NCI-H345 (cell line): Measurements from ENCODE around the gene RELT.

Experiments
- DNase-seq: peaks from one replicate; lab custom pipeline; 2025; lab: John Stamatoyannopoulos, UW

Gene RELT

DNA sequence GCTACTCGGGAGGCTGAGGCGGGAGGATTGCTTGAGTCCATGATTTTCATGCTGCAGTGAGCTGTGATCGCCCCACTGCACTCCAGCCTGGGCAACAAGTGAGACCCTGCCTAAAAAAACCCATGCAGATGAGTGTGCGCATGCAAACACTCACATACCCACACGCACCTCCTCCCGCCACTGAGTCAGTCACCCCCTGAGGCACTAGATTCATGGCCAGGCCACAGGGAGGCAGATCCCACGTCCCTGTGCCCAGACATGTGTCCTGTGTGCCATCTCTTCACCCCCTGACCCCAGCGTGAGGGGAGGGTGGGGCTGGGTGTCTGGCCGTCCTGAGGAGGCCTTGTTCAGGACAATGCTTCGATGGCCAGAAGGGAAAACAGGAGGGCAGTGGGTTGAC, 15.5 kb downstream of the RELT start:
- no peak for DNase-seq

DNA sequence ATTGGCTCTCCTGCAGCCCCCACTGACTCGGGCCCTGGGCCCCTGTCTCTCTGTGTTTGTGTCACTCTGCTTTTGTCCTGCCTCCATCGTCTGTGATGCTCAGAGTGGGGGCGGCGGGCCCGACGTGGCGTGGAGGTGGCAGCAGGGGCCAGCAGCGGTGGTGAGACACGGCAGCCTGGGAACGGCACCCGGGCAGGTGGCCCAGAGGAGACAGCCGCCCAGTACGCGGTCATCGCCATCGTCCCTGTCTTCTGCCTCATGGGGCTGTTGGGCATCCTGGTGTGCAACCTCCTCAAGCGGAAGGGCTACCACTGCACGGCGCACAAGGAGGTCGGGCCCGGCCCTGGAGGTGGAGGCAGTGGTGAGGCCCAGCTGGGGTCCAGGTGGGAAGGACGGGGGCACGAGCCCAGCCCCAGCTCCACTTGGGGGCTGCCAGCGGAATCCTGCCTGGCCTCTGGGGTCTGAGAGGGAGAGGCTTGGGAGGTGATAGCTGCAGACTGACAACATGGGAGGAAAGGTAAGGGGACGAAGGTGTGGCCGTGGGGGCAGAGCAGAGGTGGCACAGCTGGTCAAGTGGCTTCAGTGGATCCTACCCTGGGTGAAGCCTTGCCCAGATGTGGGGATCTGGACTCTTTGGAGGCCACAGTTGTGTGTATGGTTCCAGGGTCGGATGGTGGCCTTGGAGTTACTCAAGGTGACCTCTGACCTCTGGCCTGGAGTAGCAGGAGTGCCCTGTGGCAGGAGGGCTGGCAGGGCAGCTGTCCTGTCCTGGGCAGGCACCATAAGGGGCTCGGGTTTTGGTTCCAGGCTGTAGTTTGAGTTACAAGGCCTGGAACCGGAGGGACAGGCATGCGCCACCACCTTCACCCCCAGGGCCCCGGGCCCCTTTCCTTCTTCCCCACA, 16.2 kb downstream of the RELT start:
- DNase-seq, result no peak

DNA sequence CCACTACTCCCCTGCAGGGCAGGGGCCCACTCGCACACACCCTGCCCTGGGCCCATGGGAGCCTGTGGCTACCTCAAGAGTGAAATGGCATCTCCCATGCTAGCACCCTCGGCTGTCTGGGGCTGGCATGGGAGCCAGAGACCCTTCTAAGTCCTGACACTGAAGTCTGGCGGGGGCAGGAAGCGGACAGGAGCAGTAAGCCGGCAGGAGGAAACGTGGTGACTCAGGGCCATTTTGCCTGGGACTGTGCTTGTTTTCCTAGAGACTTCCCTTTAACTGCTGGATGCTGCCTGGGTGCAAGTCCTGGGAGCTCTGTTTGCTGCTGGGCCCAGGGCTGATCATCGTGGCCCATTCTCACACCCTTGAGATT, 16.8 kb downstream of the RELT start:
- DNase-seq, result no peak

DNA sequence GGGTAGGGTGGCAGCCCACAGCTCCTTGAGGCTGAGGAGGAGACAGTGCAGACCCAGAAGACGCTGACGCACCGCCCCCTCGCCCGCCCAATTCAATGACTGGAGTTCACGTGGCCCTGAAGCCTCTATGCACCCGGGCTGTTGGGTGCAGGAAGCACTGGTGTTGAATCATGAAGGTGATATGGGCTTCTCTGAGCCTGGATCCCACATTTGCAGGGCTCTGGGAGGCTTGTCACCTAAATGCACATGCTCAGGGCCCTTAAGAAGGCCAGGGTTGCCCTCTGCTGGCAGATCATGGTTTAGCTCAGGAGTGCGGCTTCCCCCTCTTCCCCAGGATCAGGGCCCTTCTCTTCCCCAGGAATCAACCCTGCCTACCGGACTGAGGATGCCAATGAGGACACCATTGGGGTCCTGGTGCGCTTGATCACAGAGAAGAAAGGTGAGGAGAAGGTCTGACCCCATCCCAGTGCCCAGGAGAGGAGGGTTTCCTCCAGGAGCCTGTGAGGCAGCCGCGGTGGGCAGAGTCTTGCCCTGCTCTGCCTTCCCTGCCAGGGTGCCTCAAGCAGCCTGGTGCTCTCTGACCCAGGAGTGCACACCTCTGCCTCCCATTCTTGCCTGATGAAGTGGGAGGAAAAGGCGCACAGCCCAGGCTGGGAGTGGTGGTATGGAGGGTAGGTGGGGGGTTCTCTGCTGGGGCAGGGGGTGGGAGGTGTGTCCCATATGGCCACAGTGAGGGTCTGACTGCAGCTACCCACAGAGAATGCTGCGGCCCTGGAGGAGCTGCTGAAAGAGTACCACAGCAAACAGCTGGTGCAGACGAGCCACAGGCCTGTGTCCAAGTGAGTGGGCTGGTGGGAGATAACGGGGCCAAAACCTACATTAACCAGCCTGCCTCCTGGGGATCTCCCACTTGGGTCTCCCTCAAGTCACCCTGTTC, 17.5 kb downstream of the RELT start:
- DNase-seq, result peak; percentile 48

DNA sequence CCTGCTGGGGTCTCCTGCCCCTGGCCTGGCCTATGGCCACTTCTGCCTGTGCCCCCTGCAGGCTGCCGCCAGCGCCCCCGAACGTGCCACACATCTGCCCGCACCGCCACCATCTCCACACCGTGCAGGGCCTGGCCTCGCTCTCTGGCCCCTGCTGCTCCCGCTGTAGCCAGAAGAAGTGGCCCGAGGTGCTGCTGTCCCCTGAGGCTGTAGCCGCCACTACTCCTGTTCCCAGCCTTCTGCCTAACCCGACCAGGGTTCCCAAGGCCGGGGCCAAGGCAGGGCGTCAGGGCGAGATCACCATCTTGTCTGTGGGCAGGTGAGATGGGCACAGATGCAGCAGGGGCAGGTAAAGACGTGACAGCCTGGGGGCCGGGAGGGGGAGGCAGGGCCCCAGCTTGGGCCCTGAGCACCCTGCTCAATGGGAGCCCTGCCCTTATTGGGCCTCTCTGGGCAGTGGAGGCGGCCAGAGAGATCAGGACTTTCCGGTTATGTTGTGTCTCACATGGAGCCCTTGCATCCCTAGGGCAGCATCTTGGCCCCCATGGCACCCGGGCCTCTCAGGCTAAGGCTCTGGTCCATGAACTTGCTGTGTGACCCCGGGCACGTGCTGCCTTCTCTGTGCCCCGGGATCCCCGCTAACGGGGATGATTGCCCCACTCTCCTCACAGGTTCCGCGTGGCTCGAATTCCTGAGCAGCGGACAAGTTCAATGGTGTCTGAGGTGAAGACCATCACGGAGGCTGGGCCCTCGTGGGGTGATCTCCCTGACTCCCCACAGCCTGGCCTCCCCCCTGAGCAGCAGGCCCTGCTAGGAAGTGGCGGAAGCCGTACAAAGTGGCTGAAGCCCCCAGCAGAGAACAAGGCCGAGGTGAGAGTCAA, 18.5 kb downstream of the RELT start:
- no peak for DNase-seq

DNA sequence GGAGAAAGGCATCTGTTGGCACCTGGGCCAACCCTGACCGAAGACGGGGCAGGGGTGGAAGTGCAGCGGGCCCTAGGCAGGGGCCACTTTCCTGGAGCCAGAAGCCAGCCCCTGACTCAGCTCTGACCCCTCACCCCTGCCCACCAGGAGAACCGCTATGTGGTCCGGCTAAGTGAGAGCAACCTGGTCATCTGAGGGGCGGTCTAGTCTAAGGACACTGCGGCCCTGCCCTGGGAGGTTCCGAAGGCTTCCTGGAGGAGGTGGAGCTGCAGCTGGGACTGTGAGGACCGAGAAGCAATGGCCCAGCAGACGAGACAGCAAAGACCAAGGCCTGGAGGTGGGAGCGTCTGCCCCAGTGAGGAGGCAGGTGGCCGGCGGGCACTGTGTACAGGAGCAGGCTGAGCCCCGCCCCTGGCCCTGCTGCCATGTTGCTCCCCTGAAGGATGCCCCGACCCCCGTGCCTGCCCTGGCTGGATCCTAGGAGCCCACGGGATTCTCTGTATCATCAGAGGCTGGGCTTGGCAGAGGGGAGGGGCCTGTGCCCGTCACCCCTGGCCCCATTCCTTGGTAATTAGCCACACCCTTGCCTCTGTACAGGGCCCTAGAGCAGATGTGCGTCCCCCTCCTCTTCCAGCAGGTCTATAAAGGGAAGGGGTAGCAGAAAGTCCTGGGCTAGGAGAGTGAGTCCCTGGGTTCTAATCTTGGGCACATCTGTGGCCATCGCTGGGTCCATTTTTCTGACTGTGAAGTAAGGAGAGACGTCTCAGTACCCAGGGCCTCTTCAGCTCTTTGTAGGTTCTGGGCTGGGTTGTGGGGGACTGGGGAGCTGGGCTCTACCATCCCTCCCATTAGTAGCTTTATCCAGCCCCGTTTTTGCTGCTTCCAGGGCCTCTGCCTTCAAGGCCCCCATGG, 19.4 kb downstream of the RELT start:
- DNase-seq, result no peak

DNA sequence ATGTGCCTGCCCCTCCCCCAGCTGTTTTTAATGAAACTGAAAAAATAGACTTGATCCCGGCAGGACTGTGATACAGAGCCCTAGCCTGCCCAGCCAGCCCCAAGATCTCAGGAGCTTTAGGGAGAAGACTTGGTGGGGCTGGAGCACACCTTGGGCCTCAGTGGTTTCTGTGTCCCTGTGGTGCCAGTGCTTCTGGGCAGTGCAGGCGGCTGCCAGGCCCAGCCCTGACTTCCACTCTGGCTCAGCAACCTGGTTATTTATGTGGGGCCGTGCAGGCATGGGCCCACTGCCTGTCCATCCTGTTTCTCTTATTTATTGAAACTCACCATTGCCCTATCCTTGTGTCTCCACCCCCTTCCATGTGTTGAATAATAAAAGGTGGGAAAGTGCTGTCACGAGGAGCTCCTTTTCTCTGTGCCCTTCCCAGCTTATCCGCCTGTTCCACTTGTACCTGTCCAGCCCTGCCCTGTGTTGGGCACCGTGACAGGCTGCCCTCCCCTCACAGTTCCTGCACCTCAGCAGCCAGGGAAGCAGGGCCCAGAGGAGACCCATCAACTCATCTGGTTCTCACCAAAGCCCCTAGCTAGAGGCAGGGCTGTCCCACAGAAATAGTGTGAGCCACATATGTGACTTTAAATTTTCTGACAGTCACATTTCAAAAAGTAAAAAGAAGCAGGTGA, 20.2 kb downstream of the RELT start:
- DNase-seq, result no peak

DNA sequence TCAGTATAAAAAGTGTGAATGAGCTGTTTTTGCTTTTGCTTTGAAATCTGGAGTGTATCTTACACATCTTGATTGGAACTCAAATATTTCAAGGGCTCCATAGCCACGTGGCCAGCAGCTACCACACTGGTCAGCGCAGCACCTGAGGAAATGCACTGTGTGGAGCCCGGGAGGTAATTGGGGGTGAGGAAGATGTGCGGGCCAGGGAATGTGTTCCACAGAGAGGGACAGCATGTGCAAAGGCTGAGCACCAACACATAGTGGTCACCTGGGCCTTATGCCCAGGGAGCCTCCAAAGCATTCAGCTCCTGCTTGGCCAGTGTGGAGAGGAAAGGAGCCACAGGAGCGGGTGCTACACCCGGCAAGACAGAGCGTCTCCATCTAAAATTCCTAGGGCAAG, 20.8 kb downstream of the RELT start:
- DNase-seq, result no peak

DNA sequence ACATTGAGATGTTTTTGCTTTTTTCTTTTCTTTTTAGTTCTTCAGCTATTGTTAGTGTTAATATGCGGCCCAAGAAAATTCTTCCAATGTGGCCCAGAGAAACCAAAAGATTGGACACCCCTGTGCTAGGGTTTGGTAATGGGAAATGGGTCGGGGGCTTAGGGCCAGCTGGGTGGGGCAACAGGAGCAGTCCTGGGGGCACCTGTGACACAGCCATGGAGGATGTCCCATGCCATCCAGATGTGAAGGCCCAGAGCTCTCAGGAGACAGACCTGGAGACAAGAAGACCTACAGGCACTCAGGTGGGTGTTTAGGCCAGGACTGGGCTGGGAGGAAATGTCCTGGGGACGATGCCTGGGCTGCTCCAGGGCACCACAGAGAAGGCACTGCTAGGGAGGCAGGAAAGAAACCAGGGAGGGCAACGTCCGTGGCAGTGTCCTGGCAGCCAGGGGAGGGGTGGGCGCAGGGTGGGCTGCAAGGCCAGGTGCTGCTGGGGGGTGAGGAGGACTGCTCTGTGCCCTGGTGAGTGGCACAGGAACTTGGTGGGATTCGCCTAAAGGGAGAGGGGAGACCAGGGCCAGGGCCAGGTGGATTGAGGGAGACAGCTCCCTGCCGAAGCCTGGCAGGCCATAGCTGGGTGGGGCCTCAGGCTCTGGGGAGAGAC, 21.4 kb downstream of the RELT start:
- no peak for DNase-seq

DNA sequence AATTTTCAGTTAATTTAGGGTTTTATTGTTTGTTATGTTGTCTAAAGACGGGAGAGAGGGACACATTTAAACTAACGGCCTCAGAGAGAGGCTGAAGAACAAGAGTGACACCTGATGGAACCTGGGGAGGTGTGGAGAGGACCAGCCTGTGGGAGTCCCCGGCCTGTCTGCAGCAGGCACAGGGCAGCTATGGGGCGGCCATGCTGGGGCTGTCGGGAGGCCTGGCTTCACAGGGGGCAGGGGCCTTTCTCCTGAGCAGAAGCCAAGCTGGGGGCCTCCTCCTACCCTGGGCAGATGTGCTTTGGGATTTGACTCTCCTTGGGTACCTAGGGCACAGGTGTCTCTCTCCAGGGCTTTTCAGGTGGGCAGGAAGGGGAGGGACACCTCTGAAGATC, 21.9 kb downstream of the RELT start:
- no peak for DNase-seq

DNA sequence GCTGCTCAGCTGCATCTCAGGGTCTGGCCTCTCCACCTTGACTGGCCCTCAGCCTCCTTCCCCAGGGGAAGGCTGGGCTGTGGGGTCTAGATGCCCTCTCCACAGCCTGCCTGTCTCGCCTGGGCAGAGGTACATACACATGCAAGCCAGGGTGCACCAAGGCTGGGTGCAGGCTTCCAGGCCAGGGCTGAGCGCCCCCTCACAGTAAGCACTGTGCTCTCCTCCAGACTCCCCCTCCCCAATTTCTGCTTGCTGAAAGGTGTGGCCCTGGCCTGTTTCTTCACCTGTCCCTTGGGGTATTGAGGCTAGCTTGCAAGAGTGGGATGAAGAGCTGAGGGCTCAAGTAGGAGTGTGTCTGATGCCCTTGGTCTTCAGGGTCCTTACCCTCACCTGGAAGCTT, 22.5 kb downstream of the RELT start:
- no peak for DNase-seq

DNA sequence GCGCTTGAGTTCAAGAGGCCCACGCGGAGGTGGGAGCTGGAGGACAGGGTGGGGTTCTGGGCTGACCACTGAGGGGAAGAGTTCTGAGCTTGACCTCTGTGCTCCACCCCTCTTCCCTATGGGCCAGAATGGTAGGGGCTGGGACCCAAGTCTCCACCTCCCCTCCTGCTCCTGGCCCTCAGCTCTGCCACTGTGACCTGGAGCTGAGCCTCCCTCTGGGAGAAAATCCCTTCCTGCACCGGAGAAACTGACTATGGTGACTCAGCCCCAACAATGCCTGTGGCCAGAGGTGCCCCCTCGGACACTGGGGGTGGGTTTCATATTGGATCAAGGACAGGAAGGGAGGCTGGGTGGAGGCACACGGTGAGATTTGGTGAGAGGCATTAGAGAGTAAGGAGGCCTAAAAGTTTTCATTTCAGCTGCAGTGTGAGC, 23.0 kb downstream of the RELT start:
- DNase-seq, result no peak

DNA sequence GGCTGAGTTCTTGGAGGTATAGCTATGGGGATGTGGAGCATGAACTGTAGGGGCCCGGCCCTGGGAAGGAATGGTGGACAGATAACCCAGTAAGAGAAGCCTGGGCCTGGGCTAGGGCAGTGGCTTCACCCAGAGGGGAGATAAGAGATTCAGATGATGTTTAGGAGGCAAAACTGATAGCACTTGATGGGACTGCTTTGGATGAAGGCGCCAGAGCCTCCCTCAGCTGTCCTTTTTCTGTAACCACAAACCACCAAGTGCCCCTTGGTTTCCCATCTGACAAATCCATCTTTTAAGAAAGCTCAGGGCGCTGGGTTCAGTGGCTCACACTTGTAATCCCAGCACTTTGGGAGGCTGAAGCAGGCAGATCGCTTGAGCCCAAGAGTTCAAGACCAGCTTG, 23.4 kb downstream of the RELT start:
- DNase-seq, result no peak

DNA sequence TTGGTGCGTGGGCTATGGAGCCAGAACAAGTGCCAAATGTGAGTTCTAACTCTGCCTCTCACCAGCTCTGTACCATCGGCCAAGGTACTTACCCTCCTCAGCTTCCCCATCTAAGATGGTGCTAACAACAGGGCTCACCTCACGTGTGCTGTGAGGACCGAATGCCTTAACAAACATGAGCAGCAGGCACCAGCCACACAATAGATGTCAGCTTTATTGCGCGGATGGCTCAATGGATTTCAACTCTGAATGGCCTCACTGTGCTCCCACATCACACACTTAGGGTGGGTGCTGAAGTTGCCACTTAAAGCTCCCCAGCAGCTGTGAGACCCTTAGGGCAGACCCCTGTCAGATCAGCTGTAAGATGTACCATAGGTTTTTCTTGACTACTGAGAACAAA, 24.1 kb downstream of the RELT start:
- no peak for DNase-seq

DNA sequence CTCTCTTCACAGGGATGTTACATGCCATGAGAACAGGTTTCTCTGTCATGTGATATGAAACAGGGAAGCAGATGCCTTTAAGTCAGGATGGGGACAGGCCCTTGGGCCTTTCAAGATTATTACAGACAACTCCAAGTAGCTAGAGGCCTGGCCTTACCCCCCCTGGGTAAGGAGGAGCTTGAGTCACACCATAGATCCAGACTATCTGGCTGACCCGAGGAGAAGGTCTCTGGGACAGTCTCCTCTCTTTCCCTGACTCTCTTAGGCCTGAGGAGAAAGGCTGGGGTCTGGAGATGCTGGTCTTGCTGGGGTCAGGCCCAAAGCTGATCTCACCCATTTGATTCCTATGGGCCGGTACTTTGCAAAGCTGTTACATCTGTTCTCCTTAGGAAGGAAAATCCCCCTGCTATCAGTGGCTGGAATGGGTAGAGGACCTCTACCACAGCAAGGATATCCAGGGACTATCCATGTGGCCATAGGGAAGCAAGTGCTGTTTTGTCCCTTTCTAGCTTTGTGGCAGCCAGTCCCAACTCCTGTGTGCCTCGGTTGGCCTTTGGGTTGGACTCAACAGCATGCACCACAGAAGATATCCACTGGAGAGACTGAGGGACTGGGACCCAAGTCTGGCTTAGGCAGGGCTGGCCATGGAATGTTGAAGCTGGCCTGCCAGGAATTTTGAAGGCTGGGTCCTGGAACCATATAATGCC, 25.2 kb downstream of the RELT start:
- no peak for DNase-seq

DNA sequence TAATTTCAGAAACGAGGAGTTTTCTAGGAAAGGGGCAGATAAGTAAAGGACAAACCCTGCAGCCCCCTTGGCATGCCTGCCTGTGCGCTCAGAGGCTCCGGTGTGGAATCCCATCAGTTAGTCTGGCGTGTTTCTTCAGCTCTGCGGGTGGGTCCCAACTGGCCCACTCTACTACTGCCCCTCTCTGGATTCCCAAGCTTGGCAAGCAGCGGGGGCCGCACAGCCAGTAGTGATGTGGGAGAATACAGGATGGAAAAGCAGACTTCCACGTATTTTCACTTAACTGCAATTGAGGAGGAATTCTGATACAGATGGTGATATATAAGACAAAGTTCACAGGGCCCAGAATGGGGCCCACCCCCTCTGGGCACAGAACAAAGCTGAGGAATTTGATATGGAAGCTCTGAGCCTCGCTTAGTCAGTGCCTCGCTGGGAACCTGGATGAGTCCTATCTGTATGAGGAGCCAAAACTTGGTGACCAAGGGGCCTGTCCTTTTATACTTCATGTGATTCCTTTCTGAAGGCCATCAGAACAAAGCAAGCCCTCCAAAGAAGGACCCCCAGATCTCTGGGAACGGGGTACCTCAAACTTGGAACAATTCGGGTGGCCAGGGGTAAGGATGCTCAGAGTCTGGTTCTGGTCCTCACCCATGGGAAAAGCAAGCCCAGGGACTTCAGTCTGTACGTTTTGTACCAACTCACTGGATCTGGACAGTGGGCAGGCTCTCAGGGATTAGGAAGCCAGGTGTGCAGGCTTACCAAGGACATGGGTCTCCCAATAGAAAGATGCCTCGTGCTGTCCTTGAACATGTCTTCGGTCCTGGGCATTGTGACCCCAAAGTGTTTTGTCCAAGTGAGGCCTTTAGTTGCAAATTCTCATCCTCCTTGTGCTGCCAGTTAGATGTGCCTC, 26.0 kb downstream of the RELT start:
- DNase-seq, result no peak

DNA sequence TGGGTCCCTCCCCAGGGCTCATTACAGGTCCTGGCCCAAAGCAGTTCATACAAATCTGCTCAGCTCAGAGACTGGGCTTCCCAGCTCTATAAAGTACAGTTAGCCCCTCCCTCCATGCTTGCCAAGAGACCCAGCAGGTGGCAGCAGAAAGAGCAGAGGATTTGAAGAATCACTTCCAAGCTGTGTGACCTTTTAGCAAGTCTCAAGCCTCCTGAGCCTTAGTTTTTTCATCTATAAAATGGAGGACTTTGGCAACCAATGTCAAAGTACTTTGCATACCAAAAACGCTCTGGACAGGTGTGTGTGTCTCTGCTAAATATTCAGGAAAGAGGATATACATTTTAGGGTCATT, 26.6 kb downstream of the RELT start:
- no peak for DNase-seq

DNA sequence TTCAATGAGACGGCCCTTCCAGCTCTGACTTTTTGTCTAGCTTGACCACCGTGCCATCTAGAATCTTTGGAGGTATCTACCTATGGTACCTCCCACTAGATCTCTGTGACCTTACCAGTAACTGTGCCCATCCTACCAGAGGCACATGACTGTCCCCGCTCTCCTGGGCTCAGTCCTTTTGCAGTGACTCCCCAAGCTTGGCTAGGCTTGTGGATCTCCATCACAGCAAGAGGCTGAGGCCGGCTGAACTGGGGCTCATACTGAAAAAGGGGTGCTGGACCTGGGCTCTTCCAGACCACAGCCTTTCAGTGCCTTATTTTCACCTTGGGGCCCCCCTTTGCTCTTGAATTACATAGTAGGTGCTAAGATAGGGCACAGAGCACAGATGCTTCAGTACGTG, 27.3 kb downstream of the RELT start:
- DNase-seq, result no peak
